Measurements from ENCODE around the gene FCRL6.

FCRL6 gene

DNA sequence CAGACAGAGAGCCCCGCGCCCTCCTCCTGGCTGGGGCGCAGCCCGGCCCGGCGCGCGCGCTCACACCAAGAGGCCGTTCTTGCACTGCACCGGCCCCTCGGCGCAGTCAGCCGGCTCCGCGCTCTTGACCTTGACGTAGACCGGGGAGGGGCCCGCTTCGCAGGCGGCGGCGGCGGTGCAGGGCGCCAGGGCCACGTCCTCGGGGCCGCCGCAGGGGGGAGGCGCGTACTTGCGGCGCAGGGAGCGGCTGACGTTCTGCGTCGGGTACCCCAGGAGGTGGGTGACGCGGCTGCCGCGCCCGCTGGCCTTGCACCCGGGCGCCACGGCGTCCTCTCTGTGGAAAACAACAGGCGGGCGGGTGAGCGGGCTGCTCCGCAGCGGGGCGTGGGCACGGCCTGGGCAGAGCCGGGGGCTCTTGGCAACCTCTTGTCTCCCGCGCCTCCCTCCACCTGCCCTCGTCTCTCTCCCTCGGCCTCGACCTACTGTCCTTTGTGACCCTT, 52.6 kb downstream of the FCRL6 start:
- Histone ChIP-seq H3K9me3 (ENCODE audit: control insufficient read depth in 1 of 2, low read length in 2 of 2) (no peaks in the 10 kb centered on the region), H3K36me3 (ENCODE audit: control insufficient read depth in 1 of 2, insufficient read depth in 2 of 2, low read length in 2 of 2) (no peaks in the 10 kb centered on the region), H3K4me1 (ENCODE audit: control insufficient read depth in 1 of 2, insufficient read depth in 2 of 2, low read length in 2 of 2) (peaks cover 0 to 18% of the 10 kb centered on the region in 2 donors), H3K4me3 (ENCODE audit: low read depth in 1 of 2, low read length in 2 of 2) (peak overlapping the region; percentile 49 to 85), H3K27me3 (ENCODE audit: low read depth, low read length) (no peaks in the 10 kb centered on the region), H3K27ac (ENCODE audit: low read length) (peak overlapping the region; percentile 77)

DNA sequence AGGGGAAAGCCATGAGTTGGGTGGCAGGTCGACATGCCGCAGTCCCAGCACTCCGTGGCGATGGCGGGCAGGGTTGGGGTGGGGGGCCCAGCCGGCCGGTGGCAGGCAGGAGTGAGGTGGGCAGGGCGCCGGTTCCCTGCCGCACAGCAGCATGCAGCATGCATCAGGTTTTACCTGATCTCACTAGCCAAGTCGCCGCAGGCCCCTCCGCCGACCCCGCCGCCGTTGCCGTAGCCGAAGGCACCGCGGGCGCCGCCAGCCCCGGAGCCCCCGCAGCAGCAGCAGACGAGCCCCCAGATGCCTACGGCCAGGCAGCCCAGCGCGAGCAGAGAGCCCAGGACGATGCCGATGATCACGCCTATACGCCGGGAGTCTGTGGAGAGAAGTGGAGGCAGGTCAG, 53.5 kb downstream of the FCRL6 start:
- H3K9me3 ChIP-seq (ENCODE audit: control insufficient read depth in 1 of 2, low read length in 2 of 2) = no peaks in the 10 kb centered on the region
- H3K4me1 ChIP-seq (ENCODE audit: control insufficient read depth in 1 of 2, insufficient read depth in 2 of 2, low read length in 2 of 2) = peaks cover 0 to 18% of the 10 kb centered on the region in 2 donors
- H3K4me3 ChIP-seq (ENCODE audit: low read depth in 1 of 2, low read length in 2 of 2) = peak overlapping the region in 1 of 2 donors; percentile 85
- H3K36me3 ChIP-seq (ENCODE audit: control insufficient read depth in 1 of 2, insufficient read depth in 2 of 2, low read length in 2 of 2) = no peaks in the 10 kb centered on the region
- no peak overlapping the region for H3K27ac ChIP-seq (ENCODE audit: low read length)
- H3K27me3 ChIP-seq (ENCODE audit: low read depth, low read length) = no peaks in the 10 kb centered on the region

DNA sequence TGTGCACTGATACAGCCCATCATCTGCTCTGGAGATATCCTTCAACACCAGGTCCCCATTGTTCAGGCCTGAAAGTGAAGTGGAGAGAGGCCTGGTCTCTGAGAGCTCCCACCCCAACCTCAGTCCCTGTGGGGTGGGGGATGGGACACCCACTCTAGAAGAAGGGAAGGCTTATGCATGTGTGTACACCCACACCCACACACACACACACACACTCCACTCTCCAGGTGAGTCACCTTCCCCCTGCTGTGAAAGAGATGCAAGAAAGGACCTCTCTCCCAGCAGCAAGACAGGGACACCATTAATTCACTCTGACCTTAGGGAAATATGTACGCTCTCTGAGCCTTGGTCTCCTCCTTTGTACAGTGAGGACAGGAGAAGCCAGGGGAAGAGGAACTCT, 54.4 kb downstream of the FCRL6 start:
- Histone ChIP-seq H3K27ac (ENCODE audit: low read length) (no peak overlapping the region), H3K36me3 (ENCODE audit: control insufficient read depth in 1 of 2, insufficient read depth in 2 of 2, low read length in 2 of 2) (no peaks in the 10 kb centered on the region)

DNA sequence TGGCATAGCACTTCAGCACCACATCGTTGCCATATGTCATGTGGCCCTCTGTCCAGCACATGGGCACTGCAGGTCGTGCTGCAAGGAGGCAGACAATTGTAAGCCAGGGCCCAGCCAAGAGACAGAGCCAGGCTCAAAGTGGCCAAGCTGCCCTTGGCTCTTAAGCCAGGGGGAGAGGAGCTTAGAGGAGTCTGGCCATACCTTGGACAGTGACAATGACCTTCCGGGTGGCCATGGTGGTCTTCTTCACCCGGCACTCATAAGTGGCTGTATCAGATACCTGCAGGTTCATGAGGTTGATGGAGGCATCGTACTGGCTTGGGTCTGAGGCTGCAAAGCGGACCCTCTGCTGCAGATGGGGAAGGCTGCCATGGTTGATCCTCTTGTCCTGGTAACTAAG, 55.7 kb downstream of the FCRL6 start:
- H3K36me3 ChIP-seq (ENCODE audit: control insufficient read depth in 1 of 2, insufficient read depth in 2 of 2, low read length in 2 of 2) = no peaks in the 10 kb centered on the region
- H3K4me1 ChIP-seq (ENCODE audit: control insufficient read depth in 1 of 2, insufficient read depth in 2 of 2, low read length in 2 of 2) = peaks cover 0 to 16% of the 10 kb centered on the region in 2 donors
- no peaks in the 10 kb centered on the region for H3K27me3 ChIP-seq (ENCODE audit: low read depth, low read length)
- H3K9me3 ChIP-seq (ENCODE audit: control insufficient read depth in 1 of 2, low read length in 2 of 2) = no peaks in the 10 kb centered on the region
- no peak overlapping the region for H3K27ac ChIP-seq (ENCODE audit: low read length)
- no peak overlapping the region for H3K4me3 ChIP-seq (ENCODE audit: low read depth in 1 of 2, low read length in 2 of 2)

More for the DNA sequence above, 54.4 kb downstream of the FCRL6 start:
- H3K4me1 ChIP-seq (ENCODE audit: control insufficient read depth in 1 of 2, insufficient read depth in 2 of 2, low read length in 2 of 2) = peaks cover 0 to 18% of the 10 kb centered on the region in 2 donors
- no peaks in the 10 kb centered on the region for H3K9me3 ChIP-seq (ENCODE audit: control insufficient read depth in 1 of 2, low read length in 2 of 2)
- H3K4me3 ChIP-seq (ENCODE audit: low read depth in 1 of 2, low read length in 2 of 2) = no peak overlapping the region
- H3K27me3 ChIP-seq (ENCODE audit: low read depth, low read length) = no peaks in the 10 kb centered on the region

DNA sequence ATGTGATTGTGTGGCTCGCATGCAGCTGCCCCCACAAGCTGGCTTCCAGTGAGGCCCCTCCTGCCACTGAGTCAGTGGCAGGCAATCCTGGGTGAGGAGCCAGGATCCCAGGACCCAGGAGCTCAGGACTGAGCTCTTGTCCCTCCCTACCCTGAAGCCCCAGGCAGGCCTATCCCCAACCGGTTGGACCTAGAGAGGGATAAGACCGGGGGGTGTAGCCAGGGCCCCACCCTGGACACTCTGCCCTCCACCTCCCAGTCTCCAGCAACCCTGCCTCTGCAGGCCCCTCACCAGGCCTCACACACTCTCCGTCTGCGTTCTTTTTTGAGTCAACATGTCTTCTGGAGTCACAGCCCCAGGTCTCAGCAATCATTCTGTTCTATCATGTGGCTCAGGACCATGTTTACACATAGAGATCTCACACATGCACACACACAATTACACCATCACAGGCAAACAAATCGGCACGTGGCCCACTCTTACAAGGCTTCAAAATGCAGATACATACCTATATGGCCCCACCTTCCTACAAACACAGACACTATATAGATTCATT, 57.7 kb downstream of the FCRL6 start:
- Histone ChIP-seq H3K4me1 (ENCODE audit: control insufficient read depth in 1 of 2, insufficient read depth in 2 of 2, low read length in 2 of 2) (peaks cover 0 to 5% of the 10 kb centered on the region in 2 donors), H3K36me3 (ENCODE audit: control insufficient read depth in 1 of 2, insufficient read depth in 2 of 2, low read length in 2 of 2) (no peaks in the 10 kb centered on the region), H3K27ac (ENCODE audit: low read length) (no peak overlapping the region)

DNA sequence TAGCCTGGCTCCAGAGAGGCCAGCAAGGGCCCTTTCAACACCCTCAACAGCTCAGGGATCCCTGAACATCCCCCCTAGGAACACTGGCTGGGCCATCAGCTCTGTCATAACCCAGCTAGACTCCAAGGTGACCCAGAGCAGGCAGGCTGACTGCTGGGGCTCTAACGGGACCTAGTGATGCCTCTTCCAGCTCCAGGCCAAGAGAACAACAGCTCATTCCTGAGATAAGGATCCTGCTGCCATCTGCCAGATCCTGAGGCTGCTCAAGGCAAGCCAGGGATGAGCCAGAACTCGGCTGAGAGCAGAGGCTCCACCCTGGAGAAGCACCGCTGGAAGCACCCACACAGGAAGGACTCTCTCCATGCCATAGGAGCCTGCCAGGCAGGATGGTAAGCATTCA, 58.3 kb downstream of the FCRL6 start:
- H3K4me3 ChIP-seq (ENCODE audit: low read depth in 1 of 2, low read length in 2 of 2) = no peak overlapping the region
- peaks cover 0 to under 1% of the 10 kb centered on the region in 2 donors for H3K4me1 ChIP-seq (ENCODE audit: control insufficient read depth in 1 of 2, insufficient read depth in 2 of 2, low read length in 2 of 2)
- no peak overlapping the region for H3K27ac ChIP-seq (ENCODE audit: low read length)
- H3K36me3 ChIP-seq (ENCODE audit: control insufficient read depth in 1 of 2, insufficient read depth in 2 of 2, low read length in 2 of 2) = no peaks in the 10 kb centered on the region
- no peaks in the 10 kb centered on the region for H3K9me3 ChIP-seq (ENCODE audit: control insufficient read depth in 1 of 2, low read length in 2 of 2)
- H3K27me3 ChIP-seq (ENCODE audit: low read depth, low read length) = no peaks in the 10 kb centered on the region

More for the DNA sequence above, 57.7 kb downstream of the FCRL6 start:
- Histone ChIP-seq H3K9me3 (ENCODE audit: control insufficient read depth in 1 of 2, low read length in 2 of 2) (no peaks in the 10 kb centered on the region), H3K4me3 (ENCODE audit: low read depth in 1 of 2, low read length in 2 of 2) (no peak overlapping the region), H3K27me3 (ENCODE audit: low read depth, low read length) (no peaks in the 10 kb centered on the region)

DNA sequence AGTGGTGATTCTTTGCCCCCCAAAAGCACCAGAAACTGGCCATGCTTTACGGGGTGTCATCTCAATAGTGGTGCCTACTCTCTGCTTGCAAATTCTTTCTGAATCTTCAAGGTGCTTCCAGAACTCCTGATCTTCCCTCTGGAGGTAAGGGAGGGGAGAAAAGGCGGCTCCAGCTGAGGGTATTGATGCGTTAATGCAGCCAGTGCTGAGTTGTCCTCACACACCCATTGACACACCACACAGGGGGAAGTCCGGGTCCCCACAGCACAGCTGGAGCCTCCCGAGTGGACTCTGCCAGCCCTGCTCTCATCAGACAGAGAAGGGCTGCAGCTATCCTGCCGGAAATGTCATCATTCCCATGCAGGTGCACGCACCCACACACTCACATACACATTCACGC, 59.1 kb downstream of the FCRL6 start:
- H3K4me1 ChIP-seq (ENCODE audit: control insufficient read depth in 1 of 2, insufficient read depth in 2 of 2, low read length in 2 of 2) = no peaks in the 10 kb centered on the region
- no peak overlapping the region for H3K27ac ChIP-seq (ENCODE audit: low read length)
- no peaks in the 10 kb centered on the region for H3K9me3 ChIP-seq (ENCODE audit: control insufficient read depth in 1 of 2, low read length in 2 of 2)
- H3K4me3 ChIP-seq (ENCODE audit: low read depth in 1 of 2, low read length in 2 of 2) = no peak overlapping the region
- H3K36me3 ChIP-seq (ENCODE audit: control insufficient read depth in 1 of 2, insufficient read depth in 2 of 2, low read length in 2 of 2) = no peaks in the 10 kb centered on the region
- no peaks in the 10 kb centered on the region for H3K27me3 ChIP-seq (ENCODE audit: low read depth, low read length)

DNA sequence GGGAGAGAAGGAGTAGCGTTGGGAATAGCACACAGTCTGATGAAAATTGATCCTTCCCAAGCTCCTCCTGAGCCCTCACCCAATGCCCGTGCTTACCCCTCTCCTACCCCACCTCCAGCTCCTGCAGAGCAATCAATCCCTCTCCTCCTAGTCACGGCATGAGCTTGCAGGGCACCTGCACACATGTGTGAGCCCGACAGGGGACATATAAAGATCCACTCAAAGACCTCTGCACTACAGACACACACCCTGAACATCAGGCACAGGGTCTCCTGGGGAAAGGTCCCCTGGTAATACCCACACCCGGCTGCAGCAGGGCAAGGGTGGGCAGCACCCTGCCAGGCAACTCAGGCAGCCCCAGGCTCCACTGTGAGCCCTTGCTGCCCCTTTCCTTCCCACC, 59.9 kb downstream of the FCRL6 start:
- Histone ChIP-seq H3K4me3 (ENCODE audit: low read depth in 1 of 2, low read length in 2 of 2) (no peak overlapping the region), H3K9me3 (ENCODE audit: control insufficient read depth in 1 of 2, low read length in 2 of 2) (no peaks in the 10 kb centered on the region), H3K27ac (ENCODE audit: low read length) (no peak overlapping the region), H3K27me3 (ENCODE audit: low read depth, low read length) (no peaks in the 10 kb centered on the region), H3K4me1 (ENCODE audit: control insufficient read depth in 1 of 2, insufficient read depth in 2 of 2, low read length in 2 of 2) (no peaks in the 10 kb centered on the region), H3K36me3 (ENCODE audit: control insufficient read depth in 1 of 2, insufficient read depth in 2 of 2, low read length in 2 of 2) (no peaks in the 10 kb centered on the region)

DNA sequence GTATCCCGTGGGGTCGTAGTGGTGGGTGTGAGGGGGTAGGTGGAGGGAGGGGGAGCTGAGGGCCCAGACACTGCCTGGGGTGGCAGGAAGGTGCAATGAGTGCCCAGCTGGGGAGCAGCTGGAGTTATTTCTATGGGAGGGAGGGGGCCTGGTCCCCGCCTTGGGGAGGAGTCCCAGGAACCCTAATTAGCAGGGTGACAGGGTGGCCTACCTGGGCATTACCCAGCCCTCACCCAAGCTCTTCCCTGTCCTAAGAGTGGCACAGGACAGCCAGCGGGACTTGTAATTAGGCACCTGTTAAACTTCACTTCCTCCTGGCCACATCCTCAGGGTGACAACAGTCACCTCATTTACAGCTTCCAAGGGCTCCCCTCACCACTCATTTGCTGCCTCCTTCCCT, 60.4 kb downstream of the FCRL6 start, which contains the start of gene VSIG8:
Gene VSIG8, minus strand, starts transcription at position 101 of the 400 bp plus-strand sequence. CDS start 136 bp downstream, outside the sequence.
- no peak within 1 kb of the TSS for H3K27ac ChIP-seq (ENCODE audit: low read length)
- H3K4me3 ChIP-seq (ENCODE audit: low read depth in 1 of 2, low read length in 2 of 2) = no peak within 1 kb of the TSS
- no peaks in the 10 kb centered on the region for H3K27me3 ChIP-seq (ENCODE audit: low read depth, low read length)
- no peaks in the 10 kb centered on the region for H3K9me3 ChIP-seq (ENCODE audit: control insufficient read depth in 1 of 2, low read length in 2 of 2)
- H3K36me3 ChIP-seq (ENCODE audit: control insufficient read depth in 1 of 2, insufficient read depth in 2 of 2, low read length in 2 of 2) = no peaks in the 10 kb centered on the region
- peaks cover 0 to 1% of the 10 kb centered on the region in 2 donors for H3K4me1 ChIP-seq (ENCODE audit: control insufficient read depth in 1 of 2, insufficient read depth in 2 of 2, low read length in 2 of 2)

DNA sequence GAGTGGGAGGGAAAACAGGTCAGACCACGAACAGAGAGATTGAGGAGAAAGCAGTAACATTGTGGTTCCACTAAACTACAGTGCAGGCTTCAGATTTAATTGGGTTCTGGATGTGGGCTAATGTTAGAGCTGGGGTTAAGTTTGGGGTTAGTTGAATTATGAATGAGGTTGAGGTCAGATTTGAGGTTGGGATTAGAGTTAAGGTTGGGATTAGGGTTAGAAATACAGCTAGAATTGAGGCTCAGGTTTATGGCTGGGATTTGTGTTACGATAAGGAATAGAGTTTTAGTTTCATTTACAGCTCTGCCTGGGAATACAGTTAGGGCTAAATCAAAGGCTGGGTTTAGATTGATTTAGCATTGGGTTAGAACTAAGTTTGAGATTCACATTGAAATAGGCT, 62.1 kb downstream of the FCRL6 start:
- H3K4me1 ChIP-seq (ENCODE audit: control insufficient read depth in 1 of 2, insufficient read depth in 2 of 2, low read length in 2 of 2) = peaks cover 0 to 7% of the 10 kb centered on the region in 2 donors
- H3K27me3 ChIP-seq (ENCODE audit: low read depth, low read length) = no peaks in the 10 kb centered on the region
- no peaks in the 10 kb centered on the region for H3K36me3 ChIP-seq (ENCODE audit: control insufficient read depth in 1 of 2, insufficient read depth in 2 of 2, low read length in 2 of 2)
- no peak overlapping the region for H3K4me3 ChIP-seq (ENCODE audit: low read depth in 1 of 2, low read length in 2 of 2)
- H3K27ac ChIP-seq (ENCODE audit: low read length) = no peak overlapping the region
- H3K9me3 ChIP-seq (ENCODE audit: control insufficient read depth in 1 of 2, low read length in 2 of 2) = no peaks in the 10 kb centered on the region

Measured in muscle layer of duodenum (tissue), 2 donors.